Islet of Langerhans (tissue), 1 donor: ENCODE results near the gene HHATL.

ENCODE experiments used
- FAIRE-seq: peaks from one replicate; lab custom pipeline; 2011; peaks lifted over from hg19 to GRCh38; lab: Jason Lieb, UNC

The HHATL gene

GRCh38 chr3:42663581-42664437 lies 38.8 kb downstream of the HHATL start:
- FAIRE-seq: no peak

GRCh38 chr3:42662813-42663535 lies 39.6 kb downstream of the HHATL start:
- FAIRE-seq: no peak

DNA sequence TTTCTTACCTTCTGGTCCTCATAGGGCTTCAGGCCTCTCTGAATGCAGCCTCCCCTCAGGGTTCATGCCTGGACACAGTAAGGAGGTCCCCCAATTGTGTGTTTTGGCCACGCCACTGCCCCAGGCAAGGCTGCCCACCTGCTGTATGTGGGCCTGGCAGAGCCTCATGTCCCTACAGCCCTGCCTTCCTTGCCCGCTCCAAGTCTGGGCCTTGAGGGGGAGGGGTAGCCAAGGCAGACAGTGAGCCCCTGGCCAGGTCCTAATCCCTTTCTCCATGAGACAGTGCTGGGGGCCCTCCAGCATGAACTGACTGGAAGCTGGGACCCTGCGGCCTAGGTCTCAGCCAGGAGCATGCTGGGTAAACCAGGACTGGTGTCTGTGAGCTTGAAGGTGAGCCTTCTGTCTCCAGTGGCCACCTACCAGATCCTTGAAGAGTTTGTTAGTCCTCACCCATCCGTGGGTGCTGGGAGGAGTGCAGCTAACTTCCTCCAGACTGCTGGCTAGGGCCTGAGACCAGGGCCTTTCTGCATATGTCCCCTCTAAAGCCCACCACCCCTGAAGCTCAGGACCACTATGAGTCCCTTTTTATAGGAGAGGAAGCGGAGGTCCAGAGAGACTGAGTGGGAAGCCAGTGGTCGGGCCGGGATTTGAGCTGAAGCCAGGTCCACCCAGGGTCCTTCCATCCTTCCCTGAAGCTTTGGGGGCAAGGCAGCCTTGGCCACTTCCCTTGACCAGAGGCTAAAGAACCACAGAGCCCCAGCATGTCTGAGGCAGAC lies 40.4 kb downstream of the HHATL start:
- FAIRE-seq: no peak

GRCh38 chr3:42661593-42662022 lies 41.0 kb downstream of the HHATL start:
- no peak for FAIRE-seq

DNA sequence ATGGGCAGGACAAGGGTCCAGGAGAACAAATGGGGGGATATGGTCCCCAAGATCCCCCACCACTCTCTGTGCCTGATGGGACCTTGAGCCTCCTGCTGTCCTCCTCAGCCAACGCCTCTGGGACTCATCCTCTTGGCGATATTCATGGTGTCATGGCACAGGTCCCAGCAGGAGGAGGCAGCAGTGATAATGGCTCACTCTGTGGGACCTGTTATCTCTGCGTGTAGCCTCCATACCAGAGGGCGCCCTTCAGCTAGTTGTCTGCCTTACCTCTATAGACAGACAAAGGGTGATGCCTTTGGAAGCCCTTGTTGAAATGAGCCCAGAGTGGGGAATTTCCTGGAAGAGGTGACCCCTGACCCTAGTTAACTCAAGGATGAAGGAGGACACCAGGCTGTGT lies 41.7 kb downstream of the HHATL start:
- FAIRE-seq: no peak

GRCh38 chr3:42660131-42660715 lies 42.4 kb downstream of the HHATL start:
- FAIRE-seq: no peak

DNA sequence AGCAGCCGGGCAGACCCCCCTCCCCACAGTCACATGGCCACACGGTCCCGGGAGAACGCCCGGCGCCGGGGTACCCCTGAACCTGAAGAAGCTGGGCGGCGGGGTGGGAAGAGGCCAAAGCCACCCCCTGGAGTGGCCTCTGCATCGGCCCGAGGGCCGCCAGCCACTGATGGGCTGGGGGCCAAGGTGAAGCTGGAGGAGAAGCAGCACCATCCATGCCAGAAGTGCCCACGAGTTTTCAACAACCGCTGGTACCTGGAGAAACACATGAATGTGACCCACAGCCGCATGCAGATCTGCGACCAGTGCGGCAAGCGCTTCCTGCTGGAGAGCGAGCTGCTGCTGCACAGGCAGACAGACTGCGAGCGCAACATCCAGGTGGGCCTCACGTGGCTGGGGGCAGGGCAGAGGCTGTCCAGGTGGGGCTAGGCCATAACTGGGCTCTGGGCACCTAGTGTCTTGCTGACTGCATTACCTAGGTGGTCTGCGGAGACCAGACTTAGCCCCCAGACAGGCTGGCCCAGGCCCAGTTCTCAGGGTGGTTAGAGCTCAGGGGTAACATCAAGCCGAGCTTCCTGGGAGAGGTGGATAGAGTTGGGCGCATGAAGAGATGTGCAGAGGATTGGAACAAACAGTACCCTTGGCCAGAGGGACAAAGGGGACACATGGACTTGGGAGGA lies 43.0 kb downstream of the HHATL start:
- FAIRE-seq: no peak

GRCh38 chr3:42658771-42659390 lies 43.7 kb downstream of the HHATL start:
- no peak for FAIRE-seq

DNA sequence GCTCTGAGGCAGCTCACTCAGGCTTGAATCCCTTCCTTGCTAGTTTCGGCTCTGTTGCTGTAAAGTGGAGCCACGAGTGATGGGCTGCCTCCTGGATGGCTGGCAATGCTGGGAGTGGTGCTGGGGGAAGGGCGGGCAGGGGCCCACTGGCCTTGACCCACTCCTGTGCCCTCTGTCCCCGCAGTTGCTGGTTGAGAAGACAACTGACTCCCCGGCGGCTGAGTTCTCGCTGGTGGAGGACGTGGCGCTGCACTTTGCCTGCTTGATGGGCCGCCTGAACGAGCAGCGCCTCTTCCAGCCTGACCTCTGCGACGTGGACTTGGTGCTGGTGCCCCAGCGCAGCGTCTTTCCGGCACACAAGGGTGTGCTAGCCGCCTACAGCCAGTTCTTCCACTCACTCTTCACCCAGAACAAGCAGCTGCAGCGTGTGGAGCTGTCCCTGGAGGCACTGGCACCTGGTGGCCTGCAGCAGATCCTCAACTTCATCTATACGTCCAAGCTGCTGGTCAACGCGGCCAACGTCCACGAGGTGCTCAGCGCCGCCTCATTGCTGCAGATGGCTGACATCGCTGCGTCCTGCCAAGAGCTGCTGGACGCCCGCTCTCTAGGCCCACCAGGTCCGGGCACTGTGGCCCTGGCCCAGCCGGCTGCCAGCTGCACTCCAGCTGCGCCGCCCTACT lies 44.4 kb downstream of the HHATL start:
- FAIRE-seq: no peak

- no peak for FAIRE-seq
Observed at GRCh38 chr3:42657675-42658074, 44.9 kb downstream of the HHATL start.

DNA sequence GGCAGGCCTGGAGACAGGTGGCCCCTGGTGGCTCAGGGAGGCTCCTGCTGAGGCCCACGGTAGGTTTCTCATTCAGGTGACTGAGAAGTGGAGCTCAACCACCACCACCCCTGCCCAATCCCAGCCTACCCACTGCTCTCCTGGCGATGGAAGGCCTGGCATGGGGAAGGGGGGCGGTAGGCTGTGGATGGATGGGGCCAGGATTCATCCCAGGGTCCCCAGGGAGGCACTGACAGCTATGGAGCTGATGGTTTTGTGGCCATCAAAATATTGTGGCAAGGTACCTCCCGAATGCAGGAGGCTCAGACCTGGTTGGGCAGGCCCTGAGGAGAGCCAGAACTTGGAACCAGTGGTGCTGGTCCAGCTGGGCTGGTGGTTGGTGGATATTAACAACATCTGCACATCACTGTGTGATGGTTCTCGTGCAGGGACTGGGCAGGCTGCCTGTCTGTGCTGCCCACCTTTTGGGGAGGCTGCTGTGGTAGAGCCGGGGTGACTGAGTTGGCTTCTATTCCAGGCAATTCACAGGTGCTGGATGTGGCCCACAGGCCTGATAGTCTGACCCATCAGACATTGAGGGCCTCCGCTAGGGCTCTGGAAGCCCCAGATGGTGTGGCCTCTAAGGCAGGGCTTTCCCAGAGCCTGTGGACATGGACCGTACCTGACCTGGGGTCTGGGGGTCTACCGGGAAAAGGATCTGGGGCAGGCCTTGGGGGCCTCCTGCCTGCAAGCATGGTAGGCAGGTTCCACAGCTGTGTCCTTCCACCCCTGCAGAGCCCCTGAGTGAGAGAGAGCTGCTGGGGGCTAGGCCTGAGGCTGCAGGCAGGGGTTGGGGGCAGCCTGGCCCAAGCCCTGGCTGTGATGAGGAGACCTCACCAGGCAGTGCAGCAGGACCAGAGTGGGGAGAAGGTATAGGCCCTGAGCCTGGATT lies 45.7 kb downstream of the HHATL start:
- no peak for FAIRE-seq

DNA sequence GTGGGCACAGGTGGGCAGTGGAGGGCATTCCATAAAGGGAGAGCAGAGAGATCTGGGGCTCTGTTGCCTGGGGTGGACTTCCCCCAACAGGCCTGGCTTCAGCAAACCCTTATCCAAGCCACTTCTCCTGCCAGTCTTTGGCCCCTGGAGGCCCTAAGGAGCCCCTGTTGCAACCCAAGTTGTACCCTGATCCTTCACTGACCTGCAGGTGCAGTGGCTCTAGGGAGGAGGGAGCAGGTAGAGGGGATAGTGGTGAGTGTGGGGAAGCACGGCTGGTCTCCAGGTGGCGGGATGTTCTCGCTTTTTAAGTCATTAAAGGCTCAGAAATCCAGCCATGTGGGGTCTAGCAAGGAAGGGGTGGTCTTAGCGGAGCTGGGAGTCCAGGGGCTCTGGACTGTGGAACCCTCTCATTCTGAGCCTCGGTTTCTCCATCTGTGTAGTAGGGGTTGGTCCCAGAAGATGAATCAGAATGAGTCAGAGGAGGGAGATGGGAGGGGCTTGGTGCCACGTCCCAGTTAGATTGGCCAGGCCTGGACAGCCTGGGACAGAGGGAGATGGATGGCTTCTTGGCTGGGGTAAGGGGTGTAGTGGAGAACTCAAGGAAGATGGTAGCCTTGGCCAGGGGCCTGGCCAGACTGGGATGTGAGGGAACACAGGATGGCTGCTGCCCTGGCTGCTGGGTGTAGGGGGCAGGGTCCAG lies 46.5 kb downstream of the HHATL start:
- FAIRE-seq: no peak

DNA sequence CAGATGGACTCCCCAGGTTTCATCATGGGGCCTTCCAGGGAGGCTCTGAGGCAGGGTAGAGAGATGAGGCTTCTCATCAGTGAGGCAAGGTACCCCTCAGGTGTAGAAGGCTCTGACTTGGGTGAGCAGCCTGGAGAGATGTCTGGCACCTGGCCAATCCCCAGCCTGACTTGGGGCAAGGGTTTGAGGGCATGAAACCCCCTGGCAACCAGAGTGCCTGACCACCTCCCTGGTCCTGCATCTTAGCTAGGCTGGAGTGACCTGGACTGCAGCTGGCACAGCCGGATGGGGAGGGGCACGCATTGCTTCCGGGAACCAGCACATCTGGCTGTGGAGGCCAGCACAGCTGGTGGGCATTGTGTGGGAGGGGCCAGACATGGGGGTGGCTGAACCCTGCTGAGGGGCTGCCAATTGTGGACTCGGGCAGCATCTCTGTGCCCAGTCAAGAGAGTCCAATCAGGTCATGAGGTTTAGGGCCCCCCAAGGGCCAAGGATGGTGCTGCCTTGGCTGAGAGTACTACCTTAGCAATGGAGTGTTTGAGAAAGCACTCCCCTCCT lies 47.2 kb downstream of the HHATL start:
- no peak for FAIRE-seq

DNA sequence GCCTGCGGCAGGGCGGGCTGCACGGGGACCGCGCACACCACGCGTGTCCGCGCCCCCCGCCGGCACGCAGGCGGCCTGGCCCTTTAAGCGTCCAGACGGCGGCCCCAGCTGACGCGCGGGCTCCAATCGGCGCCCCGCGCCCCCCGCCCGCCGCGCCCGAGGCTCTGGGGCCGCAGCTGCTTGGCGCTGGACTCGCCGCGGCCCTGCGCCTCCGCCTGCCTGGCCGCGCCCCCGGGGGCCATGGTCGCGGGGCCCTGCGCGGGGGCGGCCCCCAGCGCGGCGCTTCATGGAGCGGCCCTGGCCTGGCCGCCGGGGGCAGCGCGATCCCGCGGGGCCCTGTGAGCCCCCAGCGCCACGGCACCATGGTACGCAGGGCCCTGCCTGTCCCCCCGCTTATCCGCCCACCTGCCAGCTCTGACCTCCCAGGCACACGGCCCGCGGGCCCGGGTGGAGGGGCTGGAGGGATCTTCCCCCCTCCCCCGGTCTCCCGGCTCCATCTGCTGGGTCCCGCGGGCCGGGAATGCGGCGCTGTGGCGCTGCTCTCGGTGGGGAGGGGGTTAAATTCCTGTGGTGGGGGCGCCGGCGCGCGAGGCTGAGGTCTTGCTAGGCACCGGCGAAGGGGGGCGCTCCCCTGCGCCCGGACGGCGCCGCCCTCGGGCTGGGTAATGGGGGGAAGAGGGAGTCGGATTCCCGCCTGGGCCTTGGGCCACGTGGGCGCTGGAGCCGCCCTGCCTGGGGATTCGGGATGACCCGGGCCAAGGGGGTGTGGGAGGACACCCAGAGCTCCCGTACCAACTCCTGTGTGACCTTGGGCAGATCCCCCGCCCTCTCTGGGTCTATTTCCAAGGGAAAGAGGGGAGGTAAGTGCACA lies 48.0 kb downstream of the HHATL start:
- FAIRE-seq: no peak

- no peak for FAIRE-seq
Observed at GRCh38 chr3:42653560-42654330, 48.9 kb downstream of the HHATL start, which contains the start of gene ZBTB47. Gene ZBTB47, plus strand, starts transcription at chr3:42653697. Its CDS starts 4,659 bp downstream, at chr3:42658356.

GRCh38 chr3:42653303-42653559 lies 49.4 kb downstream of the HHATL start:
- no peak for FAIRE-seq
